PC-9 (cell line): Measurements from ENCODE around the gene MMP25.

ENCODE experiments used
- CTCF ChIP-seq: fragments of 200-600 bp; sonication (generic); conservative IDR thresholded peaks from 2 replicates; pipeline ENCODE4 v1.6.1; 2017; ENCODE audit warnings: mixed run types, antibody characterized with exemption, mild to moderate bottlenecking, moderate library complexity
- EZH2 ChIP-seq: fragments of 200-600 bp; sonication (generic); IDR thresholded peaks from 2 replicates; pipeline ENCODE4 v1.8.0; 2017; ENCODE audit warnings: antibody characterized with exemption, low read depth

GRCh38 chr16:3020604-3021448 lies 25.5 kb upstream of the MMP25 start:
- TF ChIP-seq CTCF (no peak), EZH2 (no peak)
